GM12873 (cell line): Measurements from ENCODE around the gene GRIN2D.

Experiments used
- CTCF ChIP-seq: IDR thresholded peaks from 2 replicates; pipeline ENCODE4 v1.5.1; 2012; ENCODE audit warnings: low read depth, mild to moderate bottlenecking, moderate library complexity, low read length, control low read depth; ENCODE audit not compliant: insufficient read depth; ENCODE audit errors: missing control alignments

GRIN2D gene

GRCh38 chr19:48363810-48364597 is 29.5 kb upstream of the GRIN2D start, which contains the start of the genes SYNGR4 and TMEM143:
TSS of gene SYNGR4 (plus strand) at chr19:48364367. CDS start at chr19:48365843, 1,476 bp downstream.
TSS of gene TMEM143 (minus strand) at chr19:48363940. CDS start at chr19:48363920, 20 bp downstream.
- no peak for TF ChIP-seq CTCF

GRCh38 chr19:48364598-48365348 is 28.7 kb upstream of the GRIN2D start:
- peak; percentile 21 for TF ChIP-seq CTCF

DNA sequence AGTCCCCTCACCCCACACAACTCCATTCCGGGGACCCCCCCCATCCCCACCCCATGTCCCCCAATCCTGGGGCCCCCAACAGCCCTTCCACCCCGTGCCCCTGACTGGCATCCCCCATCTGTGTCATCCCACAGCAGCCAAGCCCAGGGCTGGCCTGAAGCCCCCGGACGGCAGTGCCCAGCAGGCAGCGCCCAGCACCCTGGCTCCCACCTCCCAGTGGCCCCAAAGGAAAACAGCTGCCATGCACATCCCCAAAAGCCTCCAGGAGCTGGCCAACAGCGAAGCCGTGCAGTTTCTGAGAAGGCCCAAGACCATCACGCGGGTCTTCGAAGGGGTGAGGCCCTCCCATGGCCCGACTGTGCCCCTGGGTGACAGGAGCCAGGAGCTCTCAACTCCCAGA is 27.9 kb upstream of the GRIN2D start:
- no peak for TF ChIP-seq CTCF

GRCh38 chr19:48367855-48368254 is 25.6 kb upstream of the GRIN2D start:
- TF ChIP-seq CTCF: no peak

GRCh38 chr19:48368936-48369335 is 24.5 kb upstream of the GRIN2D start:
- TF ChIP-seq CTCF: no peak

- no peak for TF ChIP-seq CTCF
These were observed 22.5 kb upstream of the GRIN2D start for GRCh38 chr19:48370955-48371354.

GRCh38 chr19:48371367-48371766 is 22.1 kb upstream of the GRIN2D start:
- TF ChIP-seq CTCF: no peak
